Stomach (tissue), 9 donors: ENCODE results near the gene C11orf86. TPM values are rescaled to one million over a fixed set of nuclear protein-coding genes. Genes with fewer than 3 reads are reported as not detected.

Experiments used
- DNase-seq, 2 donors: peaks; one replicate each; pipeline versions ENCODE4 v3.0.0 to v3.0.0-alpha.2; 2013 to 2019
- H3K27ac ChIP-seq, 5 donors: fragments of 200-600 bp in 4 of 5; sonication (generic) in 4 of 5; one replicate each; pipeline ENCODE4 v1.5.1; 2013 to 2019; ENCODE audit warnings: mild to moderate bottlenecking in 1 of 5, moderate library complexity in 1 of 5
- H3K27me3 ChIP-seq, 3 donors: fragments of 200-600 bp; sonication (generic); one replicate each; pipeline ENCODE4 v1.5.1; 2017 to 2019; ENCODE audit warnings: mixed run types in 1 of 3
- H3K36me3 ChIP-seq, 4 donors: fragments of 200-600 bp; sonication (generic); 1 replicate in 3 of 4; 2 replicates in 1 of 4; pipeline ENCODE4 v1.5.1; 2016 to 2019
- H3K4me1 ChIP-seq, 4 donors: fragments of 200-600 bp; sonication (generic); one replicate each; pipeline ENCODE4 v1.5.1; 2016 to 2019
- H3K4me3 ChIP-seq, 4 donors: fragments of 200-600 bp; sonication (generic) in 3 of 4; one replicate each; pipeline ENCODE4 v1.5.1; 2016 to 2019; ENCODE audit warnings: mild to moderate bottlenecking in 1 of 4
- H3K9me3 ChIP-seq, 4 donors: fragments of 200-600 bp; sonication (generic); one replicate each; pipeline ENCODE4 v1.5.1; 2016 to 2019
- CTCF ChIP-seq, 7 experiments: fragments of 450-650 bp in 4 of 7; fragments of 200-600 bp in 3 of 7; sonication (generic) in 3 of 7; IDR thresholded peaks; one replicate each; pipeline ENCODE4 v1.5.1; 2016 to 2019; ENCODE audit warnings: antibody characterized with exemption in 7 of 7, control low read depth in 2 of 7, mild to moderate bottlenecking in 1 of 7
- EP300 ChIP-seq: sonication (generic); formaldehyde crosslinking; IDR thresholded peaks from one replicate; pipeline ENCODE4 v1.6.1; 2017; ENCODE audit warnings: antibody characterized with exemption
- POLR2A ChIP-seq, 4 donors: fragments of 450-650 bp; IDR thresholded peaks; one replicate each; pipeline ENCODE4 v1.6.1; 2016; ENCODE audit warnings: antibody characterized with exemption in 4 of 4, control low read depth in 2 of 4, mild to moderate bottlenecking in 1 of 4, moderate library complexity in 1 of 4
- POLR2AphosphoS5 ChIP-seq, 3 donors: sonication (generic); formaldehyde crosslinking; IDR thresholded peaks; one replicate each; pipeline ENCODE4 v1.6.1; 2016; ENCODE audit warnings: antibody characterized with exemption in 3 of 3
- WGBS, 5 donors: extraction: QIAGEN DNeasy Blood & Tissue Kit in 3 of 5; methylation state at CpG; one replicate each; pipeline versions ENCODE4 v1.1.5 to v1.1.7; 2013 to 2018; 5-methylcytosine and 5-hydroxymethylcytosine counted together
- intact Hi-C: fragments of 100-400 bp; cut with DNase I; formaldehyde crosslinking; loops from one replicate; pipeline ENCODE4 v1.15.1; 2023; ENCODE audit warnings: low total_unique reads
- polyA plus RNA-seq, 3 donors: library from polyadenylated mRNA; stranded (reverse); fragments of 200-250 nt; gene quantifications; one replicate each; pipeline ENCODE4 v1.2.3, GENCODE V29; 2013
- total RNA-seq, 5 donors: library from RNA; depleted of rRNA; stranded (reverse); fragments of >200 nt; gene quantifications; one replicate each; pipeline versions ENCODE4 v1.1.0 to v1.2.3, GENCODE V29; 2014 to 2016
- donor health status: healthy with polysubstance abuse.
- donor health status: Bipolar disorder and iron deficiency.
- donor health status: healthy.

C11orf86 gene
- total and polyA plus RNA-seq, 8 donors: 0.37 to 2.9 (median 1.1) TPM; not detected in 5

DNA sequence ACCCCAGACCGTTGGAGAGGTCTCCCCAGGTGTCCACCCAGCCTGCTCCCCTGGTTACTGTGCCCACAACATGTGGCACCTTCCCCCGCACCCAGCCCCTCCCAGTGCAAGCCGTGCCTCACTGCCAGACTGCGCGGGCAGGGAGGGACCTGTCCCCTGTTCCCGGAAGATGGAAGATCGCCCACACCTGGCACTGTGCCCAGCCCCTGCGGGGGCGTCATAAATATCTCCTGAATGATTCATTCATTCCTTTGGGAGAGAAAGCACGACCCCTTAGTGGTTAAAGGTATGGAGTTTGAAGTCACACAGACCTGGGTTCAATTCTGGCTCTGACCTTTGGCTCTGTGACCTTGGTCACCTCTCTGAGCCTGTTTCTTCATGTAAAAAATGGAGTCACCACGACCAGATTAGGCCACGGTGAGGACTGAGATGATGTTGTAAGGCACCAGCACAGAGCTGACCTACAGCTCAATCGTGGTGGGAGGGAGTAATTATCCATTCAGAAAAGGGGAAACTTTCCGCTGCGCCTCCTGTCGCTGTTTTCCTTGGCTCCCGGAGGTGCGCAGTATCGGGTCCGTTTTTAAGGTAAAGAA, 47.3 kb downstream of the C11orf86 start:
- Histone ChIP-seq H3K4me3 (peak overlapping the region; percentile 49 to 61 (median 52)), H3K4me1 (peaks cover 19 to 32% (median 21%) of the 10 kb centered on the region in 4 donors), H3K36me3 (no peaks in the 10 kb centered on the region), H3K9me3 (no peaks in the 10 kb centered on the region), H3K27ac (no peak overlapping the region), H3K27me3 (peaks cover 0 to 39% (median 25%) of the 10 kb centered on the region in 3 donors)
- DNase-seq: peak; percentile 32 to 51
- 6 to 16% (median 12%) methylated on average over 19 to 20 of the region's 20 CpGs for WGBS, 5 donors
- intact Hi-C loops: no loop called here
- no peak for TF ChIP-seq POLR2AphosphoS5 (IDR thresholded peaks at IDR 0.05)

- Histone ChIP-seq H3K27ac (no peak within 1 kb of the TSS), H3K4me3 (peak within 1 kb of the TSS; percentile 49 to 61 (median 52)), H3K36me3 (no peaks in the 10 kb centered on the region), H3K27me3 (peaks cover 0 to 39% (median 25%) of the 10 kb centered on the region in 3 donors), H3K9me3 (no peaks in the 10 kb centered on the region), H3K4me1 (peaks cover 19 to 32% (median 22%) of the 10 kb centered on the region in 4 donors)
- WGBS, 5 donors: 1 to 3% (median 2%) methylated on average over 23 to 118 of the region's 118 CpGs
- TF ChIP-seq CTCF (IDR thresholded peaks at IDR 0.05) (no peak), EP300 (no peak), POLR2AphosphoS5 (IDR thresholded peaks at IDR 0.05) (no peak), POLR2A (IDR thresholded peaks at IDR 0.05) (no peak)
- intact Hi-C loops: no loop called here
- peak in 1 of 2 donors; percentile 46 for DNase-seq
These were observed 48.2 kb downstream of the C11orf86 start, which contains the start of gene SYT12 for GRCh38 chr11:67022961-67023956. TSS of gene SYT12 (plus strand) at chr11:67023134. CDS start at chr11:67030145, 7,011 bp downstream.

GRCh38 chr11:67023957-67024353, 48.9 kb downstream of the C11orf86 start:
- Histone ChIP-seq H3K4me3 (peak overlapping the region; percentile 49 to 61 (median 52)), H3K9me3 (no peaks in the 10 kb centered on the region), H3K27ac (no peak overlapping the region), H3K36me3 (no peaks in the 10 kb centered on the region), H3K4me1 (peaks cover 19 to 32% (median 22%) of the 10 kb centered on the region in 4 donors), H3K27me3 (peaks cover 0 to 39% (median 25%) of the 10 kb centered on the region in 3 donors)
- no peak for TF ChIP-seq POLR2AphosphoS5 (IDR thresholded peaks at IDR 0.05)
- no peak for TF ChIP-seq EP300
- TF ChIP-seq CTCF (IDR thresholded peaks at IDR 0.05): no peak
- TF ChIP-seq POLR2A (IDR thresholded peaks at IDR 0.05): no peak
- intact Hi-C loops: no loop called here
- DNase-seq: no peak
- WGBS, 5 donors: 46 to 53% (median 50%) methylated on average over 5 to 6 of the region's 6 CpGs

- TF ChIP-seq EP300 (no peak), POLR2A (IDR thresholded peaks at IDR 0.05) (no peak), POLR2AphosphoS5 (IDR thresholded peaks at IDR 0.05) (no peak)
- WGBS, 5 donors: 53 to 82% (median 70%) methylated on average over 5 of the region's 5 CpGs
- no peak overlapping the region for H3K4me3 ChIP-seq
- intact Hi-C loops: no loop called here
- no peaks in the 10 kb centered on the region for H3K9me3 ChIP-seq
- H3K36me3 ChIP-seq: no peaks in the 10 kb centered on the region
- no peak overlapping the region for H3K27ac ChIP-seq
- peaks cover 0 to 39% (median 25%) of the 10 kb centered on the region in 3 donors for H3K27me3 ChIP-seq
- H3K4me1 ChIP-seq: peaks cover 19 to 32% (median 22%) of the 10 kb centered on the region in 4 donors
- DNase-seq: no peak
These were observed 49.3 kb downstream of the C11orf86 start for GRCh38 chr11:67024410-67024809.

- H3K36me3 ChIP-seq: no peaks in the 10 kb centered on the region
- no peak overlapping the region for H3K4me3 ChIP-seq
- intact Hi-C loops: no loop called here
- peaks cover 19 to 32% (median 22%) of the 10 kb centered on the region in 4 donors for H3K4me1 ChIP-seq
- TF ChIP-seq EP300 (no peak), POLR2A (IDR thresholded peaks at IDR 0.05) (no peak), CTCF (IDR thresholded peaks at IDR 0.05) (no peak), POLR2AphosphoS5 (IDR thresholded peaks at IDR 0.05) (no peak)
- peaks cover 0 to 39% (median 25%) of the 10 kb centered on the region in 3 donors for H3K27me3 ChIP-seq
- H3K9me3 ChIP-seq: no peaks in the 10 kb centered on the region
- WGBS, 5 donors: 71 to 100% (median 83%) methylated on average over 1 of the region's 1 CpG
- no peak overlapping the region for H3K27ac ChIP-seq
- no peak for DNase-seq
These were observed 49.9 kb downstream of the C11orf86 start for GRCh38 chr11:67024966-67025365.
